Measurements from ENCODE around the gene DEGS2. TPM values are rescaled to one million over a fixed set of nuclear protein-coding genes. Genes with fewer than 3 reads are reported as not detected.

Gene DEGS2
- total and polyA plus RNA-seq, 2 donors (not counting 1 experiment from before 2014, with no cell fraction given), result 0.82 to 6.4 TPM

GRCh38 chr14:100140452-100141078, 18.9 kb downstream of the DEGS2 start:
- peaks cover 7% of the 10 kb centered on the region for H3K79me2 ChIP-seq (ENCODE audit: control insufficient read depth, insufficient read depth, low read length)
- intact Hi-C loops (cut with micrococcal nuclease), result no loop called here
- peaks cover 0 to 86% of the 10 kb centered on the region in 2 experiments for H3K36me3 ChIP-seq (replicated peaks in 1 of 2; ENCODE audit: control extremely low read depth in 1 of 2, control insufficient read depth in 1 of 2, extremely low read depth in 1 of 2, insufficient read depth in 2 of 2, low read length in 1 of 2)
- Mint-ChIP-seq H3K27me3 (no peaks in the 10 kb centered on the region), H3K4me3 (no peak overlapping the region), H3K27ac (no peak overlapping the region), H3K4me1 (peaks cover 4% of the 10 kb centered on the region), H3K9me3 (ENCODE audit: insufficient read depth) (no peaks in the 10 kb centered on the region)
- H3K9me3 ChIP-seq (ENCODE audit: control extremely low read depth in 1 of 3, control insufficient read depth in 2 of 3, insufficient read depth in 1 of 3, low read length in 2 of 3), result no peaks in the 10 kb centered on the region
- H4K20me1 ChIP-seq (ENCODE audit: control insufficient read depth, insufficient read depth, low read length, poor library complexity, severe bottlenecking), result peaks cover 76% of the 10 kb centered on the region
- H3K4me2 ChIP-seq (replicated peaks; ENCODE audit: low read depth, low read length, poor library complexity, severe bottlenecking), result no peak overlapping the region
- no peak for DNase-seq
- no peak overlapping the region for H3K4me3 ChIP-seq (ENCODE audit: control extremely low read depth in 1 of 5, extremely low read depth in 1 of 5, insufficient read depth in 1 of 5, low read depth in 2 of 5, low read length in 4 of 5)
- ATAC-seq (ENCODE audit: low read depth), result no peak
- POLR2A ChIA-PET, result no interaction called here
- no peak for TF ChIP-seq CTCF (IDR thresholded peaks at IDR 0.05)
- TF ChIP-seq EZH2 (IDR thresholded peaks at IDR 0.05; ENCODE audit: borderline replicate concordance, insufficient read depth, low read depth, low read length, poor library complexity, severe bottlenecking), result no peak
- 92% methylated on average over 16 of the region's 16 CpGs for WGBS (ENCODE audit: insufficient coverage)
- no peaks in the 10 kb centered on the region for H3K4me1 ChIP-seq (ENCODE audit: control insufficient read depth in 2 of 2, insufficient read depth in 2 of 2, low read length in 2 of 2)
- no peak overlapping the region for H2AFZ ChIP-seq (ENCODE audit: insufficient read depth, low read depth, low read length, poor library complexity, severe bottlenecking)
- H3K27ac ChIP-seq (ENCODE audit: low read length in 2 of 2), result no peak overlapping the region
- H3K9ac ChIP-seq (ENCODE audit: low read length), result no peak overlapping the region
- no peaks in the 10 kb centered on the region for H3K27me3 ChIP-seq (replicated peaks in 1 of 4; ENCODE audit: control extremely low read depth in 1 of 4, control insufficient read depth in 3 of 4, insufficient read depth in 4 of 4, low read length in 3 of 4)
- CTCF ChIA-PET, result no interaction called here

DNA sequence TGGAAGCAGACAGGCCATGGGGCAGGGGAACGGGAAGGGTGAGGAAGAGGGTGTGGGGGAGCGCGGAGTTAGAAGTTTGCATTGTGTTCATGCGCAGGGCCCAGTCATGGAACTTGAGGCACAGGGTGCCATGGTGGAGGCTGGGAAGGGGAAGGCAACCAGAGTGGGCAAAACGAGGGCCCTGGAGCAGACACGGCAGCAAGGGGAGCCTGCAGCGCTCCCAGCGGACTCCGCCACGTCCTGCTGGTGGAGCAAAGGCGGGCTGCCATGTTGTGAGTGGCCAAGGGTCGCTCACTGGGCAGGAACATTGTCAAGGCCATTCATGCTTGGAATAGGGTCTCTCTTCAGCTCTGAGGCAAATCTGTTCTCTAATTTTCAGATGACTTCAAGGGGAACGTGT, 20.5 kb downstream of the DEGS2 start:
- Histone ChIP-seq H3K4me2 (replicated peaks; ENCODE audit: low read depth, low read length, poor library complexity, severe bottlenecking) (no peak overlapping the region), H3K27me3 (replicated peaks in 1 of 4; ENCODE audit: control extremely low read depth in 1 of 4, control insufficient read depth in 3 of 4, insufficient read depth in 4 of 4, low read length in 3 of 4) (no peaks in the 10 kb centered on the region), H2AFZ (ENCODE audit: insufficient read depth, low read depth, low read length, poor library complexity, severe bottlenecking) (no peak overlapping the region), H3K4me1 (ENCODE audit: control insufficient read depth in 2 of 2, insufficient read depth in 2 of 2, low read length in 2 of 2) (no peaks in the 10 kb centered on the region), H3K79me2 (ENCODE audit: control insufficient read depth, insufficient read depth, low read length) (peaks cover 7% of the 10 kb centered on the region), H3K36me3 (replicated peaks in 1 of 2; ENCODE audit: control extremely low read depth in 1 of 2, control insufficient read depth in 1 of 2, extremely low read depth in 1 of 2, insufficient read depth in 2 of 2, low read length in 1 of 2) (peaks cover 0 to 95% of the 10 kb centered on the region in 2 experiments), H3K9ac (ENCODE audit: low read length) (no peak overlapping the region), H3K4me3 (ENCODE audit: control extremely low read depth in 1 of 5, extremely low read depth in 1 of 5, insufficient read depth in 1 of 5, low read depth in 2 of 5, low read length in 4 of 5) (no peak overlapping the region), H3K27ac (ENCODE audit: low read length in 2 of 2) (no peak overlapping the region), H4K20me1 (ENCODE audit: control insufficient read depth, insufficient read depth, low read length, poor library complexity, severe bottlenecking) (peaks cover 74% of the 10 kb centered on the region), H3K9me3 (ENCODE audit: control extremely low read depth in 1 of 3, control insufficient read depth in 2 of 3, insufficient read depth in 1 of 3, low read length in 2 of 3) (no peaks in the 10 kb centered on the region)
- CTCF ChIA-PET, result interaction anchor here (1.2 to 1.8 kb wide), 2 partner anchors 31 to 54 kb away, joined by 4 read pairs; no protein-coding TSS in a partner anchor
- Mint-ChIP-seq H3K4me3 (no peak overlapping the region), H3K4me1 (peaks cover 4% of the 10 kb centered on the region), H3K27me3 (no peaks in the 10 kb centered on the region), H3K27ac (no peak overlapping the region), H3K9me3 (ENCODE audit: insufficient read depth) (no peaks in the 10 kb centered on the region)
- no peak for TF ChIP-seq EZH2 (IDR thresholded peaks at IDR 0.05; ENCODE audit: borderline replicate concordance, insufficient read depth, low read depth, low read length, poor library complexity, severe bottlenecking)
- no peak for TF ChIP-seq CTCF (IDR thresholded peaks at IDR 0.05)
- ATAC-seq (ENCODE audit: low read depth), result no peak
- DNase-seq, result no peak
- POLR2A ChIA-PET, result no interaction called here
- WGBS (ENCODE audit: insufficient coverage), result 95% methylated on average over 13 of the region's 13 CpGs
- intact Hi-C loops (cut with micrococcal nuclease), result no loop called here

Data from B cell (primary cell).